ENCODE data around the gene WDR49.

WDR49 gene

GRCh38 chr3:167483708-167484475 lies 169.8 kb downstream of the WDR49 start:
- DNase-seq: no peak

- no peak for DNase-seq
Observed at GRCh38 chr3:167481164-167481563, 172.6 kb downstream of the WDR49 start.

GRCh38 chr3:167480748-167481147 lies 173.0 kb downstream of the WDR49 start:
- no peak for DNase-seq

GRCh38 chr3:167473863-167474262 lies 179.9 kb downstream of the WDR49 start, which contains the start of gene SERPINI2:
Gene SERPINI2, minus strand, starts transcription at chr3:167474042. Its CDS starts 2,208 bp downstream, at chr3:167471834.
- no peak for DNase-seq

GRCh38 chr3:167469381-167469780 lies 184.4 kb downstream of the WDR49 start:
- no peak for DNase-seq

GRCh38 chr3:167467848-167468611 lies 185.7 kb downstream of the WDR49 start:
- no peak for DNase-seq

GRCh38 chr3:167466966-167467365 lies 186.8 kb downstream of the WDR49 start:
- DNase-seq: no peak

GRCh38 chr3:167456157-167456799 lies 197.5 kb downstream of the WDR49 start:
- no peak for DNase-seq

- no peak for DNase-seq
Observed at GRCh38 chr3:167453815-167454214, 199.9 kb downstream of the WDR49 start.

- no peak for DNase-seq
Observed at GRCh38 chr3:167451282-167451681, 202.5 kb downstream of the WDR49 start.

- no peak for DNase-seq
Observed at GRCh38 chr3:167450675-167451074, 203.1 kb downstream of the WDR49 start.

GRCh38 chr3:167450195-167450594 lies 203.5 kb downstream of the WDR49 start:
- no peak for DNase-seq

GRCh38 chr3:167445491-167445890 lies 208.3 kb downstream of the WDR49 start:
- DNase-seq: no peak

- DNase-seq: no peak
Observed at GRCh38 chr3:167441256-167441655, 212.5 kb downstream of the WDR49 start.

- no peak for DNase-seq
Observed at GRCh38 chr3:167437428-167438139, 216.2 kb downstream of the WDR49 start.

All from DMS 273 treated with DMSO at 0.1 percent for 48 hours (cell line).